HS-27A (cell line): Measurements from ENCODE around the gene CCDC182.

Source experiments
- DNase-seq: peaks from one replicate; pipeline ENCODE4 v3.0.0-alpha.2; 2012; ENCODE audit warnings: low read depth, missing footprints

CCDC182 gene

DNA sequence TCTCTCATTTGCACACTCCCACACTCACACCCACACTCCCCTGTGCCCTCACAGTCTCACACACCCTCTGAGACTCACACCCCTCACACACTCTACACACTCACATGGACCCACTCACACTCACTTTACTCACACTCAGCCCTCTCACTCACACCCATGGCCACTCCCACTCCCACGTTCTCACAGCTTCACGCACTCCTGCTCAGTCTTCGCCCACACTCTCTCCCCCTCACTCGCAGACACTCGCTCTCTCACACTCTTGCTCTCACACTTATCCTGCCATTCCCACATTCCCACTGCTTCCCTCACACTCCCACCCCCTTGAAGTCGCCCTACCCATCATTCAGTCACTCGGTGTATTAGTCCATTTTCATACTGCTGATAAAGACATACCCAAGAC lies 47.9 kb downstream of the CCDC182 start:
- no peak for DNase-seq

DNA sequence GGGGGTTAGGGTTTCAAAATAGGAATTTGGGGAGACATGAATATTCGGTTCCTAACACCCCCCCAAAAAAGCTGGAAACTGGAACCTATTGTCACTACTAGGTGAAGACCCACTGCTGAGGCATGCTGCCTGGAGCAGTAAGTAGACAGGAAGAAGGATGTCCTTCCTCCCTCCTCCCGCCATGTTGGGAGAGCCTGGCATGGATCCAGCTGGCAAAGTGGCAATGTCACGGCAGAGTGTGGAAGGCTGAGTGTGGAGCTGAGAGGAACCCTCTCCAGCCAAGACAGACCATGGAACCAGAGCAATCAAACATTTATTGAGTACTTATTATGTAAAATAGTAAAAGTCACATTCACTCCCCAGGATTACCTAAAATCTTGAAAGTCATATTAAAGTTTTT lies 49.0 kb downstream of the CCDC182 start:
- no peak for DNase-seq
